Gastrocnemius medialis (tissue), 4 donors: ENCODE data around the gene PTPRM.

ENCODE experiments used
- POLR2A ChIP-seq, 2 donors: fragments of 450-650 bp; IDR thresholded peaks; one replicate each; pipeline ENCODE4 v1.6.1; 2017; ENCODE audit warnings: antibody characterized with exemption in 2 of 2, mild to moderate bottlenecking in 2 of 2, moderate library complexity in 2 of 2
- TF ChIP-seq, protein P1 (sequence below), 5 experiments: fragments of 450-650 bp in 3 of 5; fragments of 200-600 bp in 2 of 5; sonication (generic) in 2 of 5; IDR thresholded peaks in 4 of 5; conservative IDR thresholded peaks in 1 of 5; 1 replicate in 4 of 5; 2 replicates in 1 of 5; pipeline ENCODE4 v1.5.1; 2016 to 2019; ENCODE audit warnings: antibody characterized with exemption in 5 of 5, mild to moderate bottlenecking in 3 of 5, moderate library complexity in 3 of 5

GRCh38 chr18:7681298-7681697, 114.2 kb downstream of the PTPRM start:
- no peak for TF ChIP-seq POLR2A (IDR thresholded peaks at IDR 0.05)
- TF ChIP-seq, protein P1, sequence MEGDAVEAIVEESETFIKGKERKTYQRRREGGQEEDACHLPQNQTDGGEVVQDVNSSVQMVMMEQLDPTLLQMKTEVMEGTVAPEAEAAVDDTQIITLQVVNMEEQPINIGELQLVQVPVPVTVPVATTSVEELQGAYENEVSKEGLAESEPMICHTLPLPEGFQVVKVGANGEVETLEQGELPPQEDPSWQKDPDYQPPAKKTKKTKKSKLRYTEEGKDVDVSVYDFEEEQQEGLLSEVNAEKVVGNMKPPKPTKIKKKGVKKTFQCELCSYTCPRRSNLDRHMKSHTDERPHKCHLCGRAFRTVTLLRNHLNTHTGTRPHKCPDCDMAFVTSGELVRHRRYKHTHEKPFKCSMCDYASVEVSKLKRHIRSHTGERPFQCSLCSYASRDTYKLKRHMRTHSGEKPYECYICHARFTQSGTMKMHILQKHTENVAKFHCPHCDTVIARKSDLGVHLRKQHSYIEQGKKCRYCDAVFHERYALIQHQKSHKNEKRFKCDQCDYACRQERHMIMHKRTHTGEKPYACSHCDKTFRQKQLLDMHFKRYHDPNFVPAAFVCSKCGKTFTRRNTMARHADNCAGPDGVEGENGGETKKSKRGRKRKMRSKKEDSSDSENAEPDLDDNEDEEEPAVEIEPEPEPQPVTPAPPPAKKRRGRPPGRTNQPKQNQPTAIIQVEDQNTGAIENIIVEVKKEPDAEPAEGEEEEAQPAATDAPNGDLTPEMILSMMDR (IDR thresholded peaks at IDR 0.05 in 4 of 5, conservative IDR thresholded peaks at IDR 0.05 in 1 of 5) = no peak
